BE2C (cell line): ENCODE results near the gene PARS2.

Source experiments
- DNase-seq: peaks from one replicate; pipeline ENCODE4 v3.0.0-alpha.2; 2020
- H3K27me3 ChIP-seq: fragments of 250-450 bp; sonication (Bioruptor Pico); 2 replicates; pipeline ENCODE4 v1.5.1; 2020; ENCODE audit warnings: mild to moderate bottlenecking
- H3K36me3 ChIP-seq: fragments of 250-450 bp; sonication (Bioruptor Pico); 2 replicates; pipeline ENCODE4 v1.5.1; 2020; ENCODE audit warnings: mild to moderate bottlenecking
- H3K4me1 ChIP-seq: fragments of 250-450 bp; sonication (Bioruptor Pico); 2 replicates; pipeline ENCODE4 v1.5.1; 2020
- H3K4me3 ChIP-seq: 2 replicates; pipeline ENCODE4 v1.5.1; 2011; ENCODE audit warnings: low read depth, low read length
- H3K9me3 ChIP-seq: fragments of 250-450 bp; sonication (Bioruptor Pico); 2 replicates; pipeline ENCODE4 v1.5.1; 2020
- TF ChIP-seq, protein P1 (sequence below): IDR thresholded peaks from 2 replicates; pipeline ENCODE4 v1.5.1; 2012; ENCODE audit warnings: mild to moderate bottlenecking, low read depth, low read length

Gene PARS2

DNA sequence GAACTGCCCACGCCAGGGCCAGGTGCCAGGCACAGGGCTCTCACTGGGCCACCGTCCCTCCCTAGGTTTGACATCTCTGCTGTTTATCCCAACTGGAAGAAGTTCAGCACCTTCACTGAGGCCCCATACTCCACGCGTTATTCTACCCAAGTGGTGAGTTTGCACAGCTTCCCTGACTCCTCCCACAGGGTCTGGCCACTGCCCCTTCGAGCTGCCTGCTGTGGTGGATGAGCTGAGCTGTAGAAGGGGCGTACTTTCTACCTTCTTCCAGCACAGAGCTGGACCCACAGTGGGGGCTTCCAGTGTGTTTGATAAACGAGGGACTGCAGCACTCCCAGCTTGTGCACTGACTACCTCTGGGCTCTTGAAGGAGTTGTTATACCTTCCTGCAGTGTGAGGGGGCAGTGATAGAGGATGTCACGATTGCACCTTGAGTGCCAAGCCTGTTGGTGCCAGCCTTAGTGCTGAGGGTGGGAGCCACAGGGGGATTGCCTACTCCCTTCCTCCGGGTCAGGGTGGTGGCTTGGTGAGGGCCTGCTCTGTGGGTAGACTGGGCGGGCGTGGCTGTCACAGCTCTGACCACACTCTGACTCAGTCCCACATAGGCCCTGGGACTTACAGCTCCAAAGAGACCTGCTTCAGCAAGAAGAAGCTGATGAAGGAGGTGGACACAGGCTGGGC lies 42.7 kb upstream of the PARS2 start:
- Histone ChIP-seq H3K4me3 (no peak overlapping the region), H3K9me3 (no peaks in the 10 kb centered on the region), H3K4me1 (no peaks in the 10 kb centered on the region), H3K36me3 (no peaks in the 10 kb centered on the region), H3K27me3 (no peaks in the 10 kb centered on the region)
- DNase-seq, result no peak
- TF ChIP-seq, protein P1, sequence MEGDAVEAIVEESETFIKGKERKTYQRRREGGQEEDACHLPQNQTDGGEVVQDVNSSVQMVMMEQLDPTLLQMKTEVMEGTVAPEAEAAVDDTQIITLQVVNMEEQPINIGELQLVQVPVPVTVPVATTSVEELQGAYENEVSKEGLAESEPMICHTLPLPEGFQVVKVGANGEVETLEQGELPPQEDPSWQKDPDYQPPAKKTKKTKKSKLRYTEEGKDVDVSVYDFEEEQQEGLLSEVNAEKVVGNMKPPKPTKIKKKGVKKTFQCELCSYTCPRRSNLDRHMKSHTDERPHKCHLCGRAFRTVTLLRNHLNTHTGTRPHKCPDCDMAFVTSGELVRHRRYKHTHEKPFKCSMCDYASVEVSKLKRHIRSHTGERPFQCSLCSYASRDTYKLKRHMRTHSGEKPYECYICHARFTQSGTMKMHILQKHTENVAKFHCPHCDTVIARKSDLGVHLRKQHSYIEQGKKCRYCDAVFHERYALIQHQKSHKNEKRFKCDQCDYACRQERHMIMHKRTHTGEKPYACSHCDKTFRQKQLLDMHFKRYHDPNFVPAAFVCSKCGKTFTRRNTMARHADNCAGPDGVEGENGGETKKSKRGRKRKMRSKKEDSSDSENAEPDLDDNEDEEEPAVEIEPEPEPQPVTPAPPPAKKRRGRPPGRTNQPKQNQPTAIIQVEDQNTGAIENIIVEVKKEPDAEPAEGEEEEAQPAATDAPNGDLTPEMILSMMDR, result no peak

- no peak for DNase-seq
- Histone ChIP-seq H3K36me3 (no peaks in the 10 kb centered on the region), H3K9me3 (no peaks in the 10 kb centered on the region), H3K27me3 (no peaks in the 10 kb centered on the region), H3K4me1 (no peaks in the 10 kb centered on the region), H3K4me3 (no peak overlapping the region)
- TF ChIP-seq, protein P1, result no peak
These were observed 41.7 kb upstream of the PARS2 start for GRCh38 chr1:54805981-54806381.

- no peaks in the 10 kb centered on the region for H3K9me3 ChIP-seq
- no peak for DNase-seq
- H3K4me3 ChIP-seq, result no peak overlapping the region
- TF ChIP-seq, protein P1, result no peak
- no peaks in the 10 kb centered on the region for H3K36me3 ChIP-seq
- H3K27me3 ChIP-seq, result no peaks in the 10 kb centered on the region
- no peaks in the 10 kb centered on the region for H3K4me1 ChIP-seq
These were observed 41.1 kb upstream of the PARS2 start for GRCh38 chr1:54805466-54805865.

DNA sequence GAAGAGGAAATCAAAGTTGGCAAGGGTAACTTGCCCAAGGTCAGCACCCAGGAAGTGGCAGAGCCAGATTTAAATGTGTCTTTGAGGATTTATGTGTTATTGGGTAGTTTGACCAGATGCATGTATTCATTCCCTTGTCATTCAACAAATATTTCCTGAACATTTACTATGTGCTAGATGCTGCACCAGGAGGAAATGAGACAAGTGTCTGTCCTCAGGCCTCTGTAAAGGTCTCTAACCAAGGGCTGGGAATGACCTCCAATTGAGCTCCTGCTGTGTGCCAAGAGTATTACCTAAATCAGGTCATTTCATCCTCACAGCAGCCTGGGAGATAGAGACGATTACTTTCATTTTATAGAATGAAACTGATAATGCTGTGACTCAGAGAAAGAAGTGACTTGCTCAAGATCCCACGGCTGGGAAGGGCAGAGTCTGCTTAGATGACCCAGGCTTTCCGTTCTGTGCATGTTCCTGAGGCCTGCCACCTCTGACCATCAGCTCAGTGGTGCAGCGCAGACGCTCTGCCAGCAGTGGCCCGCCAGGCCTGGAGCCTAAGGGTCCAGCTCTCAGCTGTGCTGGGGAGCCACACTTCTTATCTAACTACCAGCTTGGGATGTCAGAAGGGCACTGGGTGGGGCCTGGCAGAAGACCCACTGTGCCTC lies 40.3 kb upstream of the PARS2 start:
- H3K9me3 ChIP-seq, result no peaks in the 10 kb centered on the region
- no peaks in the 10 kb centered on the region for H3K27me3 ChIP-seq
- H3K4me3 ChIP-seq, result no peak overlapping the region
- H3K36me3 ChIP-seq, result no peaks in the 10 kb centered on the region
- DNase-seq, result no peak
- TF ChIP-seq, protein P1, result no peak
- H3K4me1 ChIP-seq, result no peaks in the 10 kb centered on the region

DNA sequence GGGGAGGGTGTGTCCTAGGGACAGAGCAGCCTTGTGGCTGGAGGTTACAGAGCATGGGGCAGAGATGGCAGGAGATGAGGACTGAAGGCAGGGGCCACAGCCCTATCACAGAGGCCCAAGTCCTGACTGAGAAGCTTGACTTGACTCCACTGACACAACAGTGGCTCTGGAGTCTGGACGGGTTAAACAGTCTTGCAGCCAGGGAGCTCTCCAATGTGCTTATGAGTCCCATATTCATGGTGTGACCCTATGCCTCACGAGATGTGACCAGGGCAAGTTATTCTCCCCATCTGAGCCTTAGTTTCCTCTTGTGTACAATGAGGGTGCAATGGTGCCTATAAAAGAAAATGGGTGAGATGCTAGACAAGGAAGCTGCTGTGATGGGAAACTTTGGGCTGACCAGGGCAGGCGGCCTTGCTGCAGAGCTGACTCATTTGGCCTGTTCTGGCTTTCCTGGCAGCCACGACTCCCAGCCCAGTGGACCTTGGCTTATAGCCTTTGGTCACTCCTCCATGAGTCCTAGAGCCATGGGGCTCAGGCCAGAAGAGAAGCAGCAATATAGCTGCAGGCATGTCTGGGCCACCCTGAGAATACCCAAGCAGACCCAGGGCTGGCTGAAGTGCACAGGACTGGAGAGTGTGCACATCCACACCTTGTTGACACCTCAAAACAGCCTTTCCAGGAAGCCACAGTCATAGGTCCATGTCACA lies 39.6 kb upstream of the PARS2 start:
- Histone ChIP-seq H3K4me3 (no peak overlapping the region), H3K4me1 (no peaks in the 10 kb centered on the region), H3K27me3 (no peaks in the 10 kb centered on the region), H3K9me3 (no peaks in the 10 kb centered on the region), H3K36me3 (no peaks in the 10 kb centered on the region)
- DNase-seq, result no peak
- TF ChIP-seq, protein P1, result no peak
